CD8-positive, alpha-beta memory T cell (primary cell): ENCODE results near the gene GPATCH8. TPM values are rescaled to one million over a fixed set of nuclear protein-coding genes. Genes with fewer than 3 reads are reported as not detected.

Source experiments
- CTCF ChIA-PET: fragments of 350-600 bp; sonication (Branson Sonifier 250); formaldehyde crosslinking; loops from one replicate; lab custom pipeline; 2021; ENCODE audit warnings: antibody characterized with exemption; lab: Charles Lee
- POLR2A ChIA-PET: fragments of 350-600 bp; sonication (Branson Sonifier 250); formaldehyde crosslinking; loops from one replicate; lab custom pipeline; 2021; ENCODE audit warnings: antibody characterized with exemption; lab: Charles Lee
- DNase-seq, 5 donors: peaks; one replicate each; pipeline versions ENCODE4 v3.0.0 to v3.0.0-alpha.2; 2020 to 2022; ENCODE audit warnings: mixed read lengths in 1 of 5
- H3K27ac ChIP-seq: one replicate; pipeline ENCODE4 v1.7.0; 2013; ENCODE audit warnings: low read depth, mild to moderate bottlenecking, low read length, moderate library complexity
- H3K27me3 ChIP-seq: 2 replicates; pipeline ENCODE4 v1.7.0; 2013; ENCODE audit warnings: low read length, mild to moderate bottlenecking; ENCODE audit not compliant: insufficient read depth, poor library complexity, severe bottlenecking
- H3K36me3 ChIP-seq: 2 replicates; pipeline ENCODE4 v1.7.0; 2013; ENCODE audit warnings: mild to moderate bottlenecking, low read length, moderate library complexity; ENCODE audit not compliant: insufficient read depth
- H3K4me1 ChIP-seq: 2 replicates; pipeline ENCODE4 v1.7.0; 2013; ENCODE audit warnings: mild to moderate bottlenecking, low read length, moderate library complexity; ENCODE audit not compliant: insufficient read depth
- H3K4me3 ChIP-seq: 2 replicates; pipeline ENCODE4 v1.7.0; 2013; ENCODE audit warnings: mild to moderate bottlenecking, low read length
- H3K9me3 ChIP-seq: 2 replicates; pipeline ENCODE4 v1.7.0; 2013; ENCODE audit warnings: mild to moderate bottlenecking, low read length
- H3K27ac Mint-ChIP-seq, 8 donors: one replicate each; pipeline ENCODE4 v1.8.0; 2020 to 2021; ENCODE audit warnings: mixed read lengths in 8 of 8, mild to moderate bottlenecking in 6 of 8, inconsistent platforms in 3 of 8, moderate library complexity in 3 of 8
- H3K27me3 Mint-ChIP-seq, 2 donors: one replicate each; pipeline ENCODE4 v1.8.0; 2020 to 2021; ENCODE audit warnings: mixed read lengths in 2 of 2, mild to moderate bottlenecking in 1 of 2, moderate library complexity in 1 of 2
- H3K36me3 Mint-ChIP-seq, 3 donors: one replicate each; pipeline ENCODE4 v1.8.0; 2020 to 2021; ENCODE audit warnings: mixed read lengths in 3 of 3, inconsistent platforms in 1 of 3, mild to moderate bottlenecking in 1 of 3
- H3K4me1 Mint-ChIP-seq, 3 donors: one replicate each; pipeline ENCODE4 v1.8.0; 2020 to 2021; ENCODE audit warnings: mixed read lengths in 3 of 3, inconsistent platforms in 1 of 3, mild to moderate bottlenecking in 1 of 3
- H3K4me3 Mint-ChIP-seq, 7 donors: one replicate each; pipeline ENCODE4 v1.8.0; 2020 to 2021; ENCODE audit warnings: mixed read lengths in 7 of 7, mild to moderate bottlenecking in 6 of 7, moderate library complexity in 4 of 7, inconsistent platforms in 2 of 7
- H3K9me3 Mint-ChIP-seq, 5 donors: one replicate each; pipeline ENCODE4 v1.8.0; 2020 to 2022; ENCODE audit warnings: mixed read lengths in 5 of 5, mild to moderate bottlenecking in 3 of 5, moderate library complexity in 2 of 5, inconsistent platforms in 1 of 5
- polyA plus RNA-seq: library from polyadenylated mRNA; unstranded; fragments of 300-500 nt; fragmentation: Illumina TruSeq; gene quantifications from one replicate; pipeline ENCODE4 v1.2.3, GENCODE V29; 2021
- total RNA-seq, 2 experiments: library from RNA; stranded (reverse); gene quantifications; one replicate each; pipeline ENCODE4 v1.2.3, GENCODE V29; 2021

The GPATCH8 gene
- 10 to 100 TPM; 41.6 to 43.3 TPM for total RNA-seq
- 73.3 TPM for polyA plus RNA-seq

- H3K4me1 ChIP-seq, result peaks cover 46% of the 10 kb centered on the region
- peaks cover 8 to 14% of the 10 kb centered on the region in 2 donors for H3K27me3 Mint-ChIP-seq
- H3K27ac Mint-ChIP-seq, result peak within 1 kb of the TSS; percentile 94 to 99 (median 98)
Observed at GRCh38 chr17:44503147-44504029, at the start of gene GPATCH8. TSS of gene GPATCH8 (minus strand) at chr17:44503406. CDS start at chr17:44503370, 36 bp downstream.

GRCh38 chr17:44552361-44552760, 49.2 kb upstream of the GPATCH8 start:
- DNase-seq, result no peak
- Mint-ChIP-seq H3K4me3 (peak overlapping the region in 2 of 7 donors; percentile 19 to 28), H3K27me3 (peaks cover 34 to 57% of the 10 kb centered on the region in 2 donors), H3K9me3 (no peaks in the 10 kb centered on the region), H3K36me3 (peaks cover 0 to 5% (median 0%) of the 10 kb centered on the region in 3 donors), H3K27ac (no peak overlapping the region), H3K4me1 (peaks cover 12 to 17% (median 17%) of the 10 kb centered on the region in 3 donors)
- Histone ChIP-seq H3K36me3 (no peaks in the 10 kb centered on the region), H3K9me3 (no peaks in the 10 kb centered on the region), H3K27me3 (peaks cover 5% of the 10 kb centered on the region), H3K4me1 (peaks cover 7% of the 10 kb centered on the region), H3K4me3 (no peak overlapping the region), H3K27ac (no peak overlapping the region)
- POLR2A ChIA-PET, result no interaction called here
- CTCF ChIA-PET, result no interaction called here

More at GRCh38 chr17:44503147-44504029, at the start of gene GPATCH8:
- Mint-ChIP-seq H3K4me3 (peak within 1 kb of the TSS; percentile 93 to 99 (median 97)), H3K4me1 (peaks cover 42 to 49% (median 47%) of the 10 kb centered on the region in 3 donors), H3K36me3 (peaks cover 0 to 18% (median 1%) of the 10 kb centered on the region in 3 donors), H3K9me3 (no peaks in the 10 kb centered on the region)
- POLR2A ChIA-PET, result interaction anchor here (0.8 to 0.9 kb wide), 2 partner anchors 13 to 248 kb away, joined by 3 read pairs; no protein-coding TSS in a partner anchor
- peak within 1 kb of the TSS; percentile 90 for H3K27ac ChIP-seq
- peak within 1 kb of the TSS; percentile 97 for H3K4me3 ChIP-seq
- no peaks in the 10 kb centered on the region for H3K27me3 ChIP-seq
- peak; percentile 92 to 95 (median 94) for DNase-seq
- CTCF ChIA-PET, result interaction anchor here (0.8 to 1.2 kb wide), 2 partner anchors 28 to 81 kb away, joined by 3 to 4 read pairs; no protein-coding TSS in a partner anchor
- H3K36me3 ChIP-seq, result no peaks in the 10 kb centered on the region
- no peaks in the 10 kb centered on the region for H3K9me3 ChIP-seq

- Mint-ChIP-seq H3K36me3 (no peaks in the 10 kb centered on the region), H3K4me3 (no peak overlapping the region), H3K27ac (no peak overlapping the region), H3K4me1 (no peaks in the 10 kb centered on the region), H3K27me3 (peaks cover 35 to 61% of the 10 kb centered on the region in 2 donors), H3K9me3 (no peaks in the 10 kb centered on the region)
- CTCF ChIA-PET, result no interaction called here
- Histone ChIP-seq H3K4me3 (no peak overlapping the region), H3K9me3 (no peaks in the 10 kb centered on the region), H3K27me3 (peaks cover 4% of the 10 kb centered on the region), H3K4me1 (no peaks in the 10 kb centered on the region), H3K36me3 (no peaks in the 10 kb centered on the region), H3K27ac (no peak overlapping the region)
- POLR2A ChIA-PET, result no interaction called here
- no peak for DNase-seq
Observed at GRCh38 chr17:44549686-44550085, 46.5 kb upstream of the GPATCH8 start.

- Histone ChIP-seq H3K27me3 (peaks cover 4% of the 10 kb centered on the region), H3K36me3 (no peaks in the 10 kb centered on the region), H3K9me3 (no peaks in the 10 kb centered on the region), H3K4me3 (no peak overlapping the region), H3K27ac (no peak overlapping the region), H3K4me1 (no peaks in the 10 kb centered on the region)
- H3K36me3 Mint-ChIP-seq, result no peaks in the 10 kb centered on the region
- no peak overlapping the region for H3K4me3 Mint-ChIP-seq
- no peak overlapping the region for H3K27ac Mint-ChIP-seq
- POLR2A ChIA-PET, result no interaction called here
- CTCF ChIA-PET, result no interaction called here
- no peaks in the 10 kb centered on the region for H3K9me3 Mint-ChIP-seq
- H3K27me3 Mint-ChIP-seq, result peaks cover 41 to 72% of the 10 kb centered on the region in 2 donors
- H3K4me1 Mint-ChIP-seq, result no peaks in the 10 kb centered on the region
- no peak for DNase-seq
Observed at GRCh38 chr17:44548376-44549230, 45.4 kb upstream of the GPATCH8 start.

- no peaks in the 10 kb centered on the region for H3K36me3 Mint-ChIP-seq
- H3K27me3 Mint-ChIP-seq, result peaks cover 43 to 75% of the 10 kb centered on the region in 2 donors
- H3K4me1 ChIP-seq, result no peaks in the 10 kb centered on the region
- no peaks in the 10 kb centered on the region for H3K9me3 Mint-ChIP-seq
- ChIA-PET CTCF (no interaction called here), POLR2A (no interaction called here)
- H3K36me3 ChIP-seq, result no peaks in the 10 kb centered on the region
- no peaks in the 10 kb centered on the region for H3K4me1 Mint-ChIP-seq
- H3K27ac ChIP-seq, result no peak overlapping the region
- H3K4me3 ChIP-seq, result no peak overlapping the region
- no peak overlapping the region for H3K4me3 Mint-ChIP-seq
- H3K9me3 ChIP-seq, result no peaks in the 10 kb centered on the region
- no peak overlapping the region for H3K27ac Mint-ChIP-seq
- H3K27me3 ChIP-seq, result peaks cover 4% of the 10 kb centered on the region
- no peak for DNase-seq
Observed at GRCh38 chr17:44547625-44548267, 44.5 kb upstream of the GPATCH8 start.

GRCh38 chr17:44546671-44547606, 43.7 kb upstream of the GPATCH8 start:
- peaks cover 4% of the 10 kb centered on the region for H3K27me3 ChIP-seq
- H3K27me3 Mint-ChIP-seq, result peaks cover 44 to 74% of the 10 kb centered on the region in 2 donors
- H3K9me3 Mint-ChIP-seq, result no peaks in the 10 kb centered on the region
- DNase-seq, result no peak
- H3K36me3 ChIP-seq, result no peaks in the 10 kb centered on the region
- H3K4me1 Mint-ChIP-seq, result no peaks in the 10 kb centered on the region
- no peak overlapping the region for H3K27ac ChIP-seq
- H3K4me3 ChIP-seq, result no peak overlapping the region
- no peaks in the 10 kb centered on the region for H3K4me1 ChIP-seq
- H3K9me3 ChIP-seq, result no peaks in the 10 kb centered on the region
- peak overlapping the region in 2 of 8 donors; percentile 44 to 51 for H3K27ac Mint-ChIP-seq
- POLR2A ChIA-PET, result no interaction called here
- H3K4me3 Mint-ChIP-seq, result no peak overlapping the region
- CTCF ChIA-PET, result interaction anchor here (1.2 kb wide), 1 partner anchor 15 kb away, joined by 3 read pairs; no protein-coding TSS in a partner anchor
- no peaks in the 10 kb centered on the region for H3K36me3 Mint-ChIP-seq
